Peyer's patch (tissue), 4 donors: ENCODE data around the gene ADAM12. TPM values are rescaled to one million over a fixed set of nuclear protein-coding genes. Genes with fewer than 3 reads are reported as not detected.

Experiments
- DNase-seq, 3 donors: peaks; one replicate each; pipeline ENCODE4 v3.0.0-alpha.2; 2017 to 2019
- H3K27ac ChIP-seq, 4 donors: fragments of 200-600 bp; sonication (generic); one replicate each; pipeline ENCODE4 v1.5.1; 2016 to 2019
- H3K27me3 ChIP-seq, 2 donors: fragments of 200-600 bp; sonication (generic); one replicate each; pipeline ENCODE4 v1.5.1; 2019
- H3K36me3 ChIP-seq, 3 donors: fragments of 200-600 bp; sonication (generic); one replicate each; pipeline ENCODE4 v1.5.1; 2016 to 2019
- H3K4me1 ChIP-seq, 4 donors: fragments of 200-600 bp; sonication (generic); one replicate each; pipeline ENCODE4 v1.5.1; 2016 to 2019
- H3K4me3 ChIP-seq, 4 donors: fragments of 200-600 bp; sonication (generic); 1 replicate in 3 of 4; 2 replicates in 1 of 4; pipeline ENCODE4 v1.5.1; 2016 to 2019; ENCODE audit warnings: mild to moderate bottlenecking in 1 of 4
- H3K9me3 ChIP-seq, 4 donors: fragments of 200-600 bp; sonication (generic); one replicate each; pipeline ENCODE4 v1.5.1; 2016 to 2019; ENCODE audit warnings: mild to moderate bottlenecking in 1 of 4
- CTCF ChIP-seq, 6 experiments: fragments of 450-650 bp in 4 of 6; fragments of 200-600 bp in 2 of 6; sonication (generic) in 1 of 6; IDR thresholded peaks; one replicate each; pipeline ENCODE4 v1.5.1; 2017 to 2019; ENCODE audit warnings: antibody characterized with exemption in 6 of 6, mild to moderate bottlenecking in 3 of 6, moderate library complexity in 1 of 6
- POLR2A ChIP-seq, 2 donors: fragments of 450-650 bp; IDR thresholded peaks; one replicate each; pipeline ENCODE4 v1.5.1; 2017; ENCODE audit warnings: antibody characterized with exemption in 2 of 2, mild to moderate bottlenecking in 2 of 2, moderate library complexity in 2 of 2
- total RNA-seq, 4 donors: library from RNA; depleted of rRNA; stranded (reverse); fragments of >200 nt; gene quantifications; one replicate each; pipeline ENCODE4 v1.1.0, GENCODE V29; 2016

Gene ADAM12
- total RNA-seq, 4 donors from 2014 or later = 0.13 to 2.5 (median 0.66) TPM

GRCh38 chr10:126006264-126006663 lies 382.0 kb downstream of the ADAM12 start:
- no peak for DNase-seq
- Histone ChIP-seq H3K9me3 (no peaks in the 10 kb centered on the region), H3K36me3 (no peaks in the 10 kb centered on the region), H3K4me1 (no peaks in the 10 kb centered on the region), H3K4me3 (no peak overlapping the region), H3K27ac (no peak overlapping the region), H3K27me3 (no peaks in the 10 kb centered on the region)
- TF ChIP-seq POLR2A (IDR thresholded peaks at IDR 0.05) (no peak), CTCF (IDR thresholded peaks at IDR 0.05) (no peak)

- no peak for TF ChIP-seq POLR2A (IDR thresholded peaks at IDR 0.05)
- no peak for TF ChIP-seq CTCF (IDR thresholded peaks at IDR 0.05)
- no peaks in the 10 kb centered on the region for H3K4me1 ChIP-seq
- no peaks in the 10 kb centered on the region for H3K9me3 ChIP-seq
- H3K27ac ChIP-seq = no peak overlapping the region
- no peak for DNase-seq
- no peak overlapping the region for H3K4me3 ChIP-seq
- H3K36me3 ChIP-seq = no peaks in the 10 kb centered on the region
- no peaks in the 10 kb centered on the region for H3K27me3 ChIP-seq
Observed at GRCh38 chr10:126004752-126005151, 383.5 kb downstream of the ADAM12 start.

GRCh38 chr10:126001576-126001975 lies 386.7 kb downstream of the ADAM12 start:
- no peak for DNase-seq
- TF ChIP-seq POLR2A (IDR thresholded peaks at IDR 0.05) = no peak
- TF ChIP-seq CTCF (IDR thresholded peaks at IDR 0.05) = no peak
- H3K27ac ChIP-seq = no peak overlapping the region
- no peaks in the 10 kb centered on the region for H3K36me3 ChIP-seq
- no peak overlapping the region for H3K4me3 ChIP-seq
- no peaks in the 10 kb centered on the region for H3K4me1 ChIP-seq
- no peaks in the 10 kb centered on the region for H3K9me3 ChIP-seq
- no peaks in the 10 kb centered on the region for H3K27me3 ChIP-seq

- Histone ChIP-seq H3K36me3 (no peaks in the 10 kb centered on the region), H3K27ac (no peak overlapping the region), H3K4me3 (no peak overlapping the region), H3K4me1 (no peaks in the 10 kb centered on the region), H3K27me3 (no peaks in the 10 kb centered on the region), H3K9me3 (no peaks in the 10 kb centered on the region)
- TF ChIP-seq CTCF (IDR thresholded peaks at IDR 0.05) = no peak
- TF ChIP-seq POLR2A (IDR thresholded peaks at IDR 0.05) = no peak
- DNase-seq = no peak
Observed at GRCh38 chr10:125999694-126000093, 388.6 kb downstream of the ADAM12 start.

- no peak for DNase-seq
- Histone ChIP-seq H3K4me3 (no peak overlapping the region), H3K36me3 (no peaks in the 10 kb centered on the region), H3K9me3 (no peaks in the 10 kb centered on the region), H3K27ac (no peak overlapping the region), H3K4me1 (no peaks in the 10 kb centered on the region), H3K27me3 (no peaks in the 10 kb centered on the region)
- TF ChIP-seq CTCF (IDR thresholded peaks at IDR 0.05) (no peak), POLR2A (IDR thresholded peaks at IDR 0.05) (no peak)
Observed at GRCh38 chr10:125997586-125997985, 390.7 kb downstream of the ADAM12 start.

GRCh38 chr10:125995726-125996304 lies 392.5 kb downstream of the ADAM12 start:
- Histone ChIP-seq H3K4me3 (no peak overlapping the region), H3K36me3 (no peaks in the 10 kb centered on the region), H3K27me3 (no peaks in the 10 kb centered on the region), H3K27ac (no peak overlapping the region), H3K9me3 (no peaks in the 10 kb centered on the region), H3K4me1 (no peaks in the 10 kb centered on the region)
- TF ChIP-seq POLR2A (IDR thresholded peaks at IDR 0.05) = no peak
- TF ChIP-seq CTCF (IDR thresholded peaks at IDR 0.05) = no peak
- no peak for DNase-seq
